GM18505 (cell line): ENCODE measurements around the gene PICALM.

ENCODE experiments used
- ATAC-seq: cut with Tn5 transposase; IDR thresholded peaks from one replicate; pipeline ENCODE4 v1.9.1; 2021; ENCODE audit not compliant: unreplicated experiment
- POLR2A ChIP-seq: IDR thresholded peaks from 4 replicates; pipeline ENCODE4 v1.6.1; 2011; ENCODE audit warnings: borderline replicate concordance; ENCODE audit not compliant: insufficient read depth, insufficient read length; ENCODE audit errors: extremely low read depth

Gene PICALM

GRCh38 chr11:86050196-86050709 lies 18.6 kb downstream of the PICALM start:
- no peak for ATAC-seq
- no peak for TF ChIP-seq POLR2A

GRCh38 chr11:86047275-86047991 lies 21.5 kb downstream of the PICALM start:
- no peak for TF ChIP-seq POLR2A
- ATAC-seq: no peak

GRCh38 chr11:86046116-86046515 lies 22.8 kb downstream of the PICALM start:
- no peak for ATAC-seq
- no peak for TF ChIP-seq POLR2A

GRCh38 chr11:86043765-86044503 lies 24.9 kb downstream of the PICALM start:
- TF ChIP-seq POLR2A: no peak
- ATAC-seq: no peak

GRCh38 chr11:86041975-86042378 lies 26.9 kb downstream of the PICALM start:
- peak; percentile 68 for ATAC-seq
- no peak for TF ChIP-seq POLR2A

- TF ChIP-seq POLR2A: no peak
- ATAC-seq: no peak
These were observed 27.7 kb downstream of the PICALM start for GRCh38 chr11:86040919-86041850.

GRCh38 chr11:86039094-86039493 lies 29.8 kb downstream of the PICALM start:
- ATAC-seq: no peak
- TF ChIP-seq POLR2A: no peak

GRCh38 chr11:86037743-86038142 lies 31.1 kb downstream of the PICALM start:
- TF ChIP-seq POLR2A: no peak
- ATAC-seq: no peak

GRCh38 chr11:86035920-86036319 lies 33.0 kb downstream of the PICALM start:
- TF ChIP-seq POLR2A: no peak
- no peak for ATAC-seq

GRCh38 chr11:86035164-86035563 lies 33.7 kb downstream of the PICALM start:
- no peak for ATAC-seq

GRCh38 chr11:86034710-86035109 lies 34.2 kb downstream of the PICALM start:
- no peak for ATAC-seq
- TF ChIP-seq POLR2A: no peak

More at GRCh38 chr11:86035164-86035563, 33.7 kb downstream of the PICALM start:
- no peak for TF ChIP-seq POLR2A

- no peak for ATAC-seq
- no peak for TF ChIP-seq POLR2A
These were observed 47.5 kb downstream of the PICALM start for GRCh38 chr11:86021377-86021776.

- TF ChIP-seq POLR2A: no peak
- no peak for ATAC-seq
These were observed 50.6 kb downstream of the PICALM start for GRCh38 chr11:86018249-86018648.

- TF ChIP-seq POLR2A: no peak
- no peak for ATAC-seq
These were observed 52.4 kb downstream of the PICALM start for GRCh38 chr11:86016451-86016850.

- no peak for ATAC-seq
- TF ChIP-seq POLR2A: no peak
These were observed 53.2 kb downstream of the PICALM start for GRCh38 chr11:86015699-86016098.
